NCI-H2196 treated with DMSO at 0.1 percent for 48 hours (cell line): ENCODE data around the gene SGCG.
"Not testable (repeated sequence)": the region's sequence is repeated elsewhere in the genome, so short reads cannot be mapped to it uniquely, and the experiment has no call there.

Experiments
- DNase-seq: peaks from one replicate; lab custom pipeline; 2025; ENCODE audit not compliant: unreplicated experiment; lab: John Stamatoyannopoulos, UW

The SGCG gene, protein sequence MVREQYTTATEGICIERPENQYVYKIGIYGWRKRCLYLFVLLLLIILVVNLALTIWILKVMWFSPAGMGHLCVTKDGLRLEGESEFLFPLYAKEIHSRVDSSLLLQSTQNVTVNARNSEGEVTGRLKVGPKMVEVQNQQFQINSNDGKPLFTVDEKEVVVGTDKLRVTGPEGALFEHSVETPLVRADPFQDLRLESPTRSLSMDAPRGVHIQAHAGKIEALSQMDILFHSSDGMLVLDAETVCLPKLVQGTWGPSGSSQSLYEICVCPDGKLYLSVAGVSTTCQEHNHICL

GRCh38 chr13:23180711-23181110 is at the start of gene SGCG:
Gene SGCG (plus strand): TSS chr13:23180979. CDS start chr13:23203695, 22,716 bp downstream.
- no peak for DNase-seq

GRCh38 chr13:23134542-23134941 is 46.2 kb upstream of the SGCG start:
- no peak for DNase-seq

DNA sequence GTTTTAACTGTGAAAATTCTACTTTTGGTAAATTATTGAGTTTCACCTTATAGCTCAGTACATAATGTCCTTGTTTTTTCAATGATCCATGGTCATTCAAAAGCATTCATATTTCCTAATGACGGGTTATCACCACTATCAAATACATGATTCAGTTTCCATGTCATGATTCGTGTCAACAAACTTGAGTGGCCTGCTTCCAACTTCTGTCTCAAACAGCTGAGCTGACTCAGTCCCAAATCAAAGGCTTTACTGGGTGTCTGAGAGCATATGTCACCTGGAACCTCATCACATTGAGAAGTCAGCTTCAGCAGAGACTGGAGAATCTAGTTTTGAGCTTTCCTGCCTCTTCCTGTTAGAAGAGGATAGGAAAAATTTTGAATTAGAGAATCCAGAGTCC is 40.3 kb upstream of the SGCG start:
- no peak for DNase-seq

- no peak for DNase-seq
Measured at GRCh38 chr13:23141964-23142363, 38.8 kb upstream of the SGCG start.

DNA sequence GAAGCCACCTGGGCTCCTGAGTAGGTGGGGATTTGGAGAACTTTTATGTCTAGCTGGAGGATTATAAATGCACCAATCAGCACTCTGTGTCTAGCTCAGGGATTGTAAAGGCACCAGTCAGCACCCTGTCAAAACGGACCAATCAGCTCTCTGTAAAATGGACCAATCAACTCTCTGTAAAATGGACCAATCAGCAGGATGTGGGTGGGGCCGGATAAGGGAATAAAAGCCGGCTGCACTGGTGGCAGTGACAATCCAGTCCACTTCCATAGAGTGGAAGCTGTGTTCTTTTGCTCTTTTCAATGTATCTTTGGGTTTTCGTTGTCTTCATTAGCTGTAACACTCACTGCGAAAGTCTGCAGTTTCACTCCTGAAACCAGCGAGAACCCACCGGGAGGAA is 38.2 kb upstream of the SGCG start:
- DNase-seq = not testable (repeated sequence)

GRCh38 chr13:23144431-23144830 is 36.3 kb upstream of the SGCG start:
- DNase-seq = no peak

DNA sequence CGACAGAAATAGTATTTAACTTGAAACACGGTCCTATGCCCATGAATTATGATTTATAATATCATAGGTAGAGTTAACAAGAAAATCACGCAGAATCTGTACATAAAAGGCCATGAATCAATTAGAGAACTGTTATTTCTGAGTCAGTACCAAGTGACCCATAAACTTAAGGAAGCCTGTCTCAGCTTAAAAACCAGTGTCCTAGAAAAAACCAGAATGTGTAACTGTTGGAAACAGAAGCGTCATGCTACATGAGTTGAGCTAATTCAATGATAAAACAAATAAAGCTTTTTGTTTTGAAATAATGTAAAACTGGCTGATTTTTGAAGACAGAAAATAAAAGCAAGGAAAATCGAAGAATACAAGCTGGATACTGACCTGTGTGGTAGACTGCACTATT is 34.8 kb upstream of the SGCG start:
- DNase-seq = no peak

GRCh38 chr13:23146811-23147625 is 33.8 kb upstream of the SGCG start:
- no peak for DNase-seq

DNA sequence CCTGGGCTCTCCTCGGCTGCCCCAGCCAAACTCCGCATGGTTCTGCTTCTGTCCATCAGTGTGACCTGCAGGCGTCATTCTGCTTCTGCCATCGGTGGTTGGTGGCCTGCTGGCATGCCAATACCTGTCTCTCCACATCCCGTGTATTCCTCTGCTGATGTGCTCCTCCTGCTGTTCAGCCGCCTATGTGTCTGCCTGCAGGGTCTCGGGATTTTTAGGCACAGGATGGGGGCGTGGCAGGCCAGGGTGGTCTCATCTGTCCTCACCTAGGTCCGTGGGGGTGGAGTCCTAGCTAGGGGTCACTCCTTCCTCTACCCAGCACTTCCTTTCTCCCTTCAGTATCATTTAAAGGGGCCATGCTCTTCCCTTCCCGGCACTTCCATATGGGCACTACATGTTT is 33.0 kb upstream of the SGCG start:
- no peak for DNase-seq

GRCh38 chr13:23157781-23158180 is 23.0 kb upstream of the SGCG start:
- DNase-seq = no peak

DNA sequence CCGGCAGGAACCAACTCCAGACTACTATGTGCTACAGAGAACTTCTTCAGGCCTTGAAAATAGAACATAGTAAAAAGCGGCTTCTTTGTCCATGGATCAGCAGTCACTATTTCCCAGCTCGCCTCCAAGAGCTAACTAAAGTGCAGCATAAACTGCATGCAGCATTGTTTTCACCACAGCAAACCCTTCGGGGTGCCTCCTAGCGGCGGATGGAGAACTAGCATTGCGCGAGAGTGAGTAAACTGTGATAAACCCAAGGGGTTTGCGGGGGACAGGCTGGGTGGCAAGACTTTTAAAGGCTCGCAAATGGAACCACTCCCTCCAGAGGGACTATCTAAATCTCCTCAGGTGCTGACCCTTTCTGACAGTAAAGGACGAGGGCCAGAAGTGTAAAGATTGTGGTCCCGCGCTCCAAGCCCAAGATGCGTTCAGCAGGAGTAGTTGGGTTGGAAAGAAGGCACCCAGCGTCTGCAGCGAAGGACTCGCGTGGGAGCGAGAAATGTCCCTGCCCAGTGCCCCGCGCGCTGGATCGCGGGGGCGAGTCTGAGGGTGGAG is 21.5 kb upstream of the SGCG start:
- DNase-seq = peak; percentile 1

DNA sequence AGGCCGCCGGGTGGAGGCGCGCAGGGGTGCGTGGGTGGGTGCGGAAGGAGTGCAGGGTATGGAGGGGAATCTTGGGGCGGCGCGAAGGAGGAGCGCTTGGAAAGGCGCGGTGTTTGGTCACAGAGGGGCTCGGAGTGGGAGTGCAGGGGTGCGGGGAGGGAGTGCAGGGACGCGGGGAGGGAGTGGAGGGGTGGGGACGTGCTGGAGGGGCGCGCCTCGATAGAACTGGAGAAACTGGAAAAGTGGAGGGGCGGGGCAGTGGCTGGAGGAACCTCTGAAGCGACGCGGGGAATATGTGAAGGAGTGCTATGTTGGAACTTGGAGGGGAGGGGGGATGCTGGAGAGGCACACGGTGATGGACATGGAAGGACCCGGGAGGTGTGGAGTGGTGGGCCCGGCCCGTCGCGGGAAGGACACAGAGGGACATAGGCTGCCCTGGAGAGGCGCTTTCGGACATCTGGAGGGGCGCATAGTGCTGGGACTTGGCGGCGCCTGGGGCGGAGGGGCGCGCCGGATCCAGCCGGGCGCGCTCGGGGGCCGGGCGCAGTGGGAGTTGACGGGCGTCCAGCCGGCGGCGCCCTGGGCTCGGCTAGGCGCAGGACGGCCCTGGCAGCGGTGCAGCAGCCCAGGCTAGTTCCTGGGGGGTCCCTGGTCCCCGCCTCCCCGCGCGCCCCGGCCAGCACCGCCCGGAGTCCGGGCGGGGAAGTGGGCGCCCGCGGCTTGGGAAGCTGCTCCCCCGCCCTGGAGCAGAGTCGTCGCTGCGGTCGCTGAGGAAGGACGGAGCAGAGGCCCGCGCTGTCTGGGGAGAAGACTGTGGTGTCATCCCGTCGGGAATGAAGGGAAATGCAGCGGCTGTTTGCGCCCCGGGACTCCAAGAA is 20.8 kb upstream of the SGCG start:
- DNase-seq = no peak

DNA sequence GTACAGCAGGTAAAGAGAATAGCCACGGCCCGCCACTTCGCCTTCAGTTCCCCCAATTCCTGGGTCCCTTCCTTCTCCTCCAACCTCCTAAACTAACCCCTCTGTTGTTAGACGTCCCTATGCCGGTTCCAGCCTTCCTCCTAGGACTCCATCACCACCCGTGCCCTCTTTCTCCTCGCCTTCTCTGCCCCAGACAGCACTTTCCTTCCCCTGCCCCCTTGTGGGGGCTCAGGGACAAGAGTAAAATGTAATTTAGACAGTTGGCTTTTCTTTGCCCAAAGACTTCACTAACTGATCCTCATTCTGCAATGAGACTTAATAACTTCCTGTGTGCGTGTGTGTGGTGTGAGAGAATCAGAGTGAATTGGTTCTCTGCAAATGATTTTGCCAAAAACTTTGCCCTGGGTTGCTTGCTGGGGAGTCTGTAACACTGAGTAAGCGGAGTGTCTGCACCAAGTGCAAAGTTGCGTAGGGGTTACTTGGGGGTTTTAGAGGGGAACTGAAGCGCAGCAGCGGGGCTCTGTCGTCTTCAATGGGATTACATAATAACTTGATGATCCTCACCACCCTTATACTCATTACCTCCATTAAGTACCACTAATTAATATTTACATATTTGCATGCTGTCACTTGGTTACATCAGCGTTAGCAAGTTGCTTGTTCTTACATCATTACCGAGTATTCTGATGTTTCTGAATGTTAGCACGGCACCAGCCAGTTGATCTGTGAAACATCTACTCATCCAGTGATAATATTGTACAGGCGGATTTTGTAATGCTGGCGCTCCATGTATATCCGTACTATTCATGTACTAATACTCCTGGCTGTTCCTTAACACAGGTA is 19.9 kb upstream of the SGCG start:
- DNase-seq = no peak

- no peak for DNase-seq
Measured at GRCh38 chr13:23161481-23161825, 19.3 kb upstream of the SGCG start.

- no peak for DNase-seq
Measured at GRCh38 chr13:23175920-23176319, 4.9 kb upstream of the SGCG start.

- DNase-seq = no peak
Measured at GRCh38 chr13:23182142-23182541, 1.4 kb downstream of the SGCG start.

DNA sequence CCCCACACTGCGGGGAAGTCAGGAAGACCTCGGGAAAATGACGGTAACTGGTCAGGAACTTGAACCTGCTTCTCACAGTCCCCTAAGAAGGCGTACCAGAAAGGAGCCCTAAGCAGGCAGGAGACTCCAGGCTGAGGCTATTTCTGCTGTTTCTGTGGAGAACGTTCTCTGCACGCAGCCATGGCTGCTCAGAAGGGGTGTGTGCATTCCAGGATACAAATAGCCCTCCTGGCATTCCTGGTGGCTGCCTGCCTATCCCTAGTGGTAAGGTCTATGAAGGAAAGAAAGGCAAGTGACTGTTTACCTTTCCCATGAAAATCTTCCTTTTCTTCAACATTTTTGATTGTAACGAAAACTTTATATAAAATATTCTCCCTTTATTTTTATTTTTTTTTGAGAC is 2.5 kb downstream of the SGCG start:
- DNase-seq = no peak

- no peak for DNase-seq
Measured at GRCh38 chr13:23185542-23185941, 4.8 kb downstream of the SGCG start.

DNA sequence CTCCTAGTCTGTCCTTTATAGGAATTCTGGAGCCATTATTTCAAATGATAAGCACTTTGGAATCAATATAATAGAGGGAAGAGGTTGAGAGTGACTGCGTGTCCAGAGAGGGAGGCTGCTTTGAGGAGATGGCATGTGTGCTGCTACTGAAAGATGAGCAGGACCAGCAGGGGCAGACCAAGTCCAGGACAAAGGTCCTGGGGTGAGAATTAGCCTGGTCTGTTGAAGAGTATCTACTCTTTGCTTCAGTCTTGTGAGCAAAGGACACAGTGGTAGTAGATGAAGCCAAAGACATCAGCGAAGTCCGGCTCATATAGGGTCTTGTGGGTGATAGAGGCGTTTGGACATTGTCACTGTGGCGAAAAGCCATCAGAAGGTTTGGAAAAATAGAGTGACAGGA is 21.1 kb downstream of the SGCG start:
- DNase-seq = no peak

DNA sequence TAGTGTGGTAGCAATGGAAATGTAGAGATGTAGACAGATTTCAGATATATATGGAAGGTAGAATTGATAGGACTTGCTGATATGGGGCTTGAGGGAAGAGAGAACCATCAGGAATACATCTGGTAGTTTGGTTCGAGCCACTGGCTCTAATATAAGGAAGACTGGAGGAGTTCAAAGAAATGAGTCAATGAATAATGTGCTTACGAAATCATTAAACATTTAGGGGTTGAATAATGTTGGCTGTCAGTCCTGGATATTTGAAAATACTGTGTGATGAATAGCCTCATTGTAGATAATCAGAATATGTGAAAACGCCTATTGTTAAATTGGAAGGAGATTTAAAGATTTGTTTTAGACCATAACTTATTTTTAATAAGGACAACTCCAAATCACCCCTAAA is 21.6 kb downstream of the SGCG start:
- DNase-seq = no peak
